ENCODE measurements around the gene SORD.
"Not testable (repeated sequence)": the region's sequence is repeated elsewhere in the genome, so short reads cannot be mapped to it uniquely, and the experiment has no call there.

Gene SORD

GRCh38 chr15:45023659-45024225, 747 bp downstream of the SORD start:
- peaks cover 0 to 10% (median 0%) of the 10 kb centered on the region in 11 experiments; a peak in 1 of 22 replicates for H4K20me1 ChIP-seq
- H3K4me3 ChIP-seq, result peak overlapping the region; percentile 71 to 93 (median 90)
- no peak for TF ChIP-seq Cebpa-rat (IDR thresholded peaks at IDR 0.05)
- peak overlapping the region; percentile 71 to 95 (median 93); a peak in 21 of 22 replicates for H3K27ac ChIP-seq
- H3K4me1 ChIP-seq, result peaks cover 33 to 43% (median 40%) of the 10 kb centered on the region in 10 experiments
- H3K9me3 ChIP-seq (replicated peaks in 1 of 11), result peaks cover 7 to 32% (median 24%) of the 10 kb centered on the region in 11 experiments; a peak in 21 of 22 replicates
- H3K36me3 ChIP-seq, result peaks cover 11 to 28% (median 25%) of the 10 kb centered on the region in 11 experiments; a peak in 21 of 22 replicates
- peak overlapping the region; percentile 78 to 94 (median 90) for H3K9ac ChIP-seq
- no peaks in the 10 kb centered on the region for H3K27me3 ChIP-seq
- H3K4me2 ChIP-seq, result peak overlapping the region; percentile 90 to 100 (median 95)

GRCh38 chr15:45024649-45025048, 1.7 kb downstream of the SORD start:
- H3K9ac ChIP-seq, H3K27me3 ChIP-seq, H3K4me3 ChIP-seq, H3K27ac ChIP-seq: not testable (repeated sequence)
- Histone ChIP-seq H3K4me1 (peaks cover 33 to 43% (median 40%) of the 10 kb centered on the region in 10 experiments), H3K9me3 (replicated peaks in 1 of 11) (peaks cover 16 to 42% (median 33%) of the 10 kb centered on the region in 11 experiments), H3K36me3 (peaks cover 20 to 37% (median 34%) of the 10 kb centered on the region in 11 experiments), H3K4me2 (peak overlapping the region; percentile 51 to 100 (median 54); a peak in 18 of 22 replicates), H4K20me1 (peaks cover 0 to 10% (median 0%) of the 10 kb centered on the region in 11 experiments; a peak in 1 of 22 replicates)

- not testable (repeated sequence) for H3K27ac ChIP-seq, H3K27me3 ChIP-seq, H3K9ac ChIP-seq, H3K4me3 ChIP-seq
- Histone ChIP-seq H3K36me3 (peaks cover 30 to 47% (median 44%) of the 10 kb centered on the region in 11 experiments), H3K9me3 (replicated peaks in 1 of 11) (peaks cover 20 to 51% (median 43%) of the 10 kb centered on the region in 11 experiments), H3K4me2 (peak overlapping the region; percentile 51 to 100 (median 54); a peak in 21 of 22 replicates), H3K4me1 (peaks cover 33 to 43% (median 40%) of the 10 kb centered on the region in 10 experiments), H4K20me1 (peaks cover 0 to 11% (median 0%) of the 10 kb centered on the region in 11 experiments; a peak in 3 of 22 replicates)
These were observed 2.6 kb downstream of the SORD start for GRCh38 chr15:45025627-45026026.

GRCh38 chr15:45026651-45027190, 3.7 kb downstream of the SORD start:
- H3K27me3 ChIP-seq, result no peaks in the 10 kb centered on the region
- peaks cover 38 to 56% (median 52%) of the 10 kb centered on the region in 11 experiments for H3K36me3 ChIP-seq
- peak overlapping the region; percentile 34 to 100 (median 54); a peak in 14 of 22 replicates for H3K4me2 ChIP-seq
- peaks cover 23 to 54% (median 52%) of the 10 kb centered on the region in 11 experiments for H3K9me3 ChIP-seq (replicated peaks in 1 of 11)
- H3K9ac ChIP-seq, result no peak overlapping the region
- H4K20me1 ChIP-seq, result peaks cover 0 to 17% (median 0%) of the 10 kb centered on the region in 11 experiments; a peak in 3 of 22 replicates
- TF ChIP-seq Cebpa-rat (IDR thresholded peaks at IDR 0.05), result no peak
- H3K4me3 ChIP-seq, result no peak overlapping the region; a peak in 1 of 20 replicates
- H3K4me1 ChIP-seq, result peaks cover 33 to 43% (median 40%) of the 10 kb centered on the region in 10 experiments
- no peak overlapping the region for H3K27ac ChIP-seq

- no peak overlapping the region for H3K27ac ChIP-seq
- H3K36me3 ChIP-seq, result peaks cover 38 to 56% (median 52%) of the 10 kb centered on the region in 11 experiments
- no peak overlapping the region; a peak in 1 of 22 replicates for H3K4me2 ChIP-seq
- TF ChIP-seq Cebpa-rat (IDR thresholded peaks at IDR 0.05), result no peak
- peaks cover 32 to 42% (median 40%) of the 10 kb centered on the region in 10 experiments for H3K4me1 ChIP-seq
- H3K9me3 ChIP-seq (replicated peaks in 1 of 11), result peaks cover 23 to 54% (median 52%) of the 10 kb centered on the region in 11 experiments
- H3K4me3 ChIP-seq, result peak overlapping the region in 1 of 10 experiments; percentile 17; a peak in 1 of 20 replicates
- H3K9ac ChIP-seq, result no peak overlapping the region
- no peaks in the 10 kb centered on the region for H3K27me3 ChIP-seq
- H4K20me1 ChIP-seq, result peaks cover 0 to 17% (median 0%) of the 10 kb centered on the region in 11 experiments; a peak in 3 of 22 replicates
These were observed 4.2 kb downstream of the SORD start for GRCh38 chr15:45027220-45027619.

GRCh38 chr15:45030743-45031142, 7.7 kb downstream of the SORD start:
- Histone ChIP-seq H3K36me3 (peaks cover 38 to 72% (median 67%) of the 10 kb centered on the region in 11 experiments), H3K4me3 (no peak overlapping the region), H4K20me1 (peaks cover 0 to 28% (median 7%) of the 10 kb centered on the region in 11 experiments; a peak in 8 of 22 replicates), H3K9me3 (replicated peaks in 1 of 11) (peaks cover 23 to 68% (median 59%) of the 10 kb centered on the region in 11 experiments), H3K27me3 (no peaks in the 10 kb centered on the region), H3K27ac (no peak overlapping the region), H3K9ac (no peak overlapping the region), H3K4me2 (no peak overlapping the region), H3K4me1 (peaks cover 8 to 21% (median 15%) of the 10 kb centered on the region in 10 experiments; a peak in 19 of 20 replicates)
- TF ChIP-seq Cebpa-rat (IDR thresholded peaks at IDR 0.05), result no peak

- peaks cover 0 to 26% (median 15%) of the 10 kb centered on the region in 11 experiments; a peak in 9 of 22 replicates for H4K20me1 ChIP-seq
- peaks cover 3 to 21% (median 11%) of the 10 kb centered on the region in 10 experiments; a peak in 17 of 20 replicates for H3K4me1 ChIP-seq
- peaks cover 45 to 76% (median 71%) of the 10 kb centered on the region in 11 experiments for H3K36me3 ChIP-seq
- not testable (repeated sequence) for H3K4me3 ChIP-seq, H3K9ac ChIP-seq, H3K27me3 ChIP-seq, H3K27ac ChIP-seq, H3K4me2 ChIP-seq
- peaks cover 23 to 68% (median 56%) of the 10 kb centered on the region in 11 experiments for H3K9me3 ChIP-seq (replicated peaks in 1 of 11)
These were observed 8.6 kb downstream of the SORD start for GRCh38 chr15:45031522-45032028.

GRCh38 chr15:45032501-45032900, 9.5 kb downstream of the SORD start:
- not testable (repeated sequence) for H3K4me2 ChIP-seq, H3K27ac ChIP-seq, H3K4me3 ChIP-seq, H3K27me3 ChIP-seq, H3K9ac ChIP-seq
- peaks cover 0 to 28% (median 17%) of the 10 kb centered on the region in 11 experiments; a peak in 10 of 22 replicates for H4K20me1 ChIP-seq
- peaks cover 0 to 22% (median 15%) of the 10 kb centered on the region in 10 experiments; a peak in 15 of 20 replicates for H3K4me1 ChIP-seq
- peaks cover 23 to 59% (median 47%) of the 10 kb centered on the region in 11 experiments for H3K9me3 ChIP-seq (replicated peaks in 1 of 11)
- H3K36me3 ChIP-seq, result peaks cover 40 to 69% (median 62%) of the 10 kb centered on the region in 11 experiments

GRCh38 chr15:45034087-45034486, 11.1 kb downstream of the SORD start:
- peaks cover 0 to 28% (median 17%) of the 10 kb centered on the region in 11 experiments; a peak in 10 of 22 replicates for H4K20me1 ChIP-seq
- not testable (repeated sequence) for H3K27me3 ChIP-seq, H3K9ac ChIP-seq, H3K4me2 ChIP-seq, H3K4me3 ChIP-seq, H3K27ac ChIP-seq
- H3K4me1 ChIP-seq, result peaks cover 6 to 32% (median 24%) of the 10 kb centered on the region in 10 experiments; a peak in 19 of 20 replicates
- H3K9me3 ChIP-seq (replicated peaks in 1 of 11), result peaks cover 13 to 46% (median 31%) of the 10 kb centered on the region in 11 experiments
- peaks cover 31 to 63% (median 54%) of the 10 kb centered on the region in 11 experiments for H3K36me3 ChIP-seq

- H3K27me3 ChIP-seq, H3K27ac ChIP-seq: not testable (repeated sequence)
These were observed 11.8 kb downstream of the SORD start for GRCh38 chr15:45034600-45035375.

More at GRCh38 chr15:45034600-45035375, 11.8 kb downstream of the SORD start:
- not testable (repeated sequence) for H3K4me2 ChIP-seq, H3K9ac ChIP-seq, H3K4me3 ChIP-seq
- peaks cover 0 to 28% (median 17%) of the 10 kb centered on the region in 11 experiments; a peak in 10 of 22 replicates for H4K20me1 ChIP-seq
- peaks cover 24 to 61% (median 49%) of the 10 kb centered on the region in 11 experiments for H3K36me3 ChIP-seq
- H3K4me1 ChIP-seq, result peaks cover 6 to 32% (median 24%) of the 10 kb centered on the region in 10 experiments; a peak in 19 of 20 replicates
- H3K9me3 ChIP-seq (replicated peaks in 1 of 11), result peaks cover 6 to 39% (median 24%) of the 10 kb centered on the region in 11 experiments; a peak in 21 of 22 replicates
